Uterus (tissue), 4 donors: Measurements from ENCODE around the gene PAM16. TPM values are rescaled to one million over a fixed set of nuclear protein-coding genes. Genes with fewer than 3 reads are reported as not detected.
A peak's percentile ranks its signal among the peaks of the same experiment; 100 is the strongest.

Source experiments
- DNase-seq, 2 donors: peaks; one replicate each; pipeline ENCODE4 v3.0.0-alpha.2; 2019 to 2020
- H3K27ac ChIP-seq, 2 donors: fragments of 200-600 bp; sonication (generic); 1 replicate in 1 of 2; 2 replicates in 1 of 2; pipeline ENCODE4 v1.5.1; 2016 to 2018
- H3K27me3 ChIP-seq, 2 donors: fragments of 200-600 bp; sonication (generic); one replicate each; pipeline ENCODE4 v1.5.1; 2018 to 2019; ENCODE audit warnings: control low read depth in 1 of 2
- H3K36me3 ChIP-seq, 2 donors: fragments of 200-600 bp; sonication (generic); one replicate each; pipeline ENCODE4 v1.5.1; 2019; ENCODE audit warnings: control low read depth in 1 of 2
- H3K4me1 ChIP-seq, 2 donors: fragments of 200-600 bp; sonication (generic); one replicate each; pipeline ENCODE4 v1.5.1; 2018 to 2019; ENCODE audit warnings: control low read depth in 1 of 2
- H3K4me3 ChIP-seq, 2 donors: fragments of 200-600 bp; sonication (generic); 1 replicate in 1 of 2; 2 replicates in 1 of 2; pipeline ENCODE4 v1.5.1; 2018 to 2019; ENCODE audit warnings: mild to moderate bottlenecking in 1 of 2
- H3K9me3 ChIP-seq, 2 donors: fragments of 200-600 bp; sonication (generic); one replicate each; pipeline ENCODE4 v1.5.1; 2019; ENCODE audit warnings: control low read depth in 1 of 2
- POLR2A ChIP-seq, 2 donors: fragments of 450-650 bp; IDR thresholded peaks; one replicate each; pipeline ENCODE4 v1.6.1; 2016; ENCODE audit warnings: antibody characterized with exemption in 2 of 2, mild to moderate bottlenecking in 1 of 2, moderate library complexity in 1 of 2
- intact Hi-C: fragments of 100-400 bp; cut with DNase I; formaldehyde crosslinking; loops from one replicate; pipeline ENCODE4 v1.15.1; 2023; ENCODE audit warnings: low total_unique reads
- total RNA-seq, 4 donors: library from RNA; depleted of rRNA in 3 of 4; stranded (reverse); fragments of >200 nt in 3 of 4; gene quantifications; one replicate each; pipeline versions ENCODE4 v1.1.0 to v1.2.4, GENCODE V29; 2014 to 2023
- TF ChIP-seq, protein P1 (sequence below), 4 experiments: fragments of 200-600 bp in 2 of 4; fragments of 450-650 bp in 2 of 4; sonication (generic) in 2 of 4; IDR thresholded peaks; one replicate each; pipeline ENCODE4 v1.5.1; 2016 to 2019; ENCODE audit warnings: antibody characterized with exemption in 4 of 4, mild to moderate bottlenecking in 2 of 4, moderate library complexity in 1 of 4
- donor health status: DM: yes; HTN: yes; CAD: no.

PAM16 gene
- total RNA-seq, 4 donors from 2014 or later = 8.9 to 438 (median 35.3) TPM

DNA sequence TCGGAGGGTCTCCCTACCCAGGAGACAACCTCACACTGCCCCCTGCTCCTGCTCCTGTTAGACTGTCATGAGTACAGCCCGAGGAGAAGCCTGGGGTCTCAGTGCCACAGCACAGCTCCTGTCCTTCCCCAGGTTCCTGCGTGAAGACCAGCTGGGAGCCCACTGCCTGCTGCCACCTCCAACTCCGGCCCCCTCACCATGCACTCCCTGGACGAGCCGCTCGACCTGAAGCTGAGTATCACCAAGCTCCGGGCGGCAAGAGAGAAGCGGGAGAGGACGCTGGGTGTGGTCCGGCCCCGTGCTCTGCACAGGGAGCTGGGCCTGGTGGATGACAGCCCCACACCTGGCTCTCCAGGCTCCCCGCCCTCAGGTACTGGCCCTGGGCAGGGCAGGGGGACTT lies 19.0 kb downstream of the PAM16 start:
- no peak for TF ChIP-seq POLR2A (IDR thresholded peaks at IDR 0.05)
- TF ChIP-seq, protein P1, sequence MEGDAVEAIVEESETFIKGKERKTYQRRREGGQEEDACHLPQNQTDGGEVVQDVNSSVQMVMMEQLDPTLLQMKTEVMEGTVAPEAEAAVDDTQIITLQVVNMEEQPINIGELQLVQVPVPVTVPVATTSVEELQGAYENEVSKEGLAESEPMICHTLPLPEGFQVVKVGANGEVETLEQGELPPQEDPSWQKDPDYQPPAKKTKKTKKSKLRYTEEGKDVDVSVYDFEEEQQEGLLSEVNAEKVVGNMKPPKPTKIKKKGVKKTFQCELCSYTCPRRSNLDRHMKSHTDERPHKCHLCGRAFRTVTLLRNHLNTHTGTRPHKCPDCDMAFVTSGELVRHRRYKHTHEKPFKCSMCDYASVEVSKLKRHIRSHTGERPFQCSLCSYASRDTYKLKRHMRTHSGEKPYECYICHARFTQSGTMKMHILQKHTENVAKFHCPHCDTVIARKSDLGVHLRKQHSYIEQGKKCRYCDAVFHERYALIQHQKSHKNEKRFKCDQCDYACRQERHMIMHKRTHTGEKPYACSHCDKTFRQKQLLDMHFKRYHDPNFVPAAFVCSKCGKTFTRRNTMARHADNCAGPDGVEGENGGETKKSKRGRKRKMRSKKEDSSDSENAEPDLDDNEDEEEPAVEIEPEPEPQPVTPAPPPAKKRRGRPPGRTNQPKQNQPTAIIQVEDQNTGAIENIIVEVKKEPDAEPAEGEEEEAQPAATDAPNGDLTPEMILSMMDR (IDR thresholded peaks at IDR 0.05) = no peak
- DNase-seq = no peak
- H3K4me1 ChIP-seq = peaks cover 0 to 26% of the 10 kb centered on the region in 2 donors
- H3K4me3 ChIP-seq = no peak overlapping the region
- H3K36me3 ChIP-seq = no peaks in the 10 kb centered on the region
- intact Hi-C loops = no loop called here
- H3K9me3 ChIP-seq = no peaks in the 10 kb centered on the region
- H3K27me3 ChIP-seq = no peaks in the 10 kb centered on the region
- H3K27ac ChIP-seq = no peak overlapping the region

DNA sequence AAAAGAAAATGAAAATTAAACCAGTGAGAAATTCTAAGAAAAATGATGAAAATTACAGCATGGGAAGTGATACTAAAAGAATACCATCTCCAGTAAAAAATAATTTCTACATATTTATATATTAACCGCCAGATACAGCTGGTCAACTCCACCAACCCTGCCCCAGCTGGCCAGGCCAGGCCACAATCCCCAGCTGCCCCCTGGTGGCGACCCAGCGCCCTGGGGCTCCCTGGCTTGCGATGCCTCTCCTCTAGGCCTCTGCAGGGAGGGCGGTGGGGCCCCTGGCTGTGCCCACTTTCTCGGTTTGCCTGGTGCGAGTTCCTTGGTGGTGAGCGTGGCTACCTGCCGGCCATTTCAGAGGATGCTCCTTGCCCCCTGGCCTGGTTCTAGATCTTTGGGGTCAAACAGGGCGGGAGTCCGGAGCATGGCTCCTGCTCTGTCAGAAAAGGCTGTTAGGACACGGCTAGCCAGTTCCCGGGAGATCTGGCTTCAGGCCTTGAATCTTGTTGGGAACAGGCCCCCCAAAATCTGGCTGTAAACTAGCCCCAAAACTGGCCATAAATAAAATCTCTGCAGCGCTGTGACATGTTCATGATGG lies 20.7 kb downstream of the PAM16 start:
- Histone ChIP-seq H3K27ac (peak overlapping the region; percentile 2 to 16), H3K36me3 (no peaks in the 10 kb centered on the region), H3K27me3 (no peaks in the 10 kb centered on the region), H3K9me3 (no peaks in the 10 kb centered on the region), H3K4me3 (no peak overlapping the region), H3K4me1 (peaks cover 0 to 29% of the 10 kb centered on the region in 2 donors)
- TF ChIP-seq, protein P1 (IDR thresholded peaks at IDR 0.05) = peak; percentile 96 to 99 (median 97)
- TF ChIP-seq POLR2A (IDR thresholded peaks at IDR 0.05) = no peak
- DNase-seq = peak; percentile 79 to 81
- intact Hi-C loops = no loop called here

DNA sequence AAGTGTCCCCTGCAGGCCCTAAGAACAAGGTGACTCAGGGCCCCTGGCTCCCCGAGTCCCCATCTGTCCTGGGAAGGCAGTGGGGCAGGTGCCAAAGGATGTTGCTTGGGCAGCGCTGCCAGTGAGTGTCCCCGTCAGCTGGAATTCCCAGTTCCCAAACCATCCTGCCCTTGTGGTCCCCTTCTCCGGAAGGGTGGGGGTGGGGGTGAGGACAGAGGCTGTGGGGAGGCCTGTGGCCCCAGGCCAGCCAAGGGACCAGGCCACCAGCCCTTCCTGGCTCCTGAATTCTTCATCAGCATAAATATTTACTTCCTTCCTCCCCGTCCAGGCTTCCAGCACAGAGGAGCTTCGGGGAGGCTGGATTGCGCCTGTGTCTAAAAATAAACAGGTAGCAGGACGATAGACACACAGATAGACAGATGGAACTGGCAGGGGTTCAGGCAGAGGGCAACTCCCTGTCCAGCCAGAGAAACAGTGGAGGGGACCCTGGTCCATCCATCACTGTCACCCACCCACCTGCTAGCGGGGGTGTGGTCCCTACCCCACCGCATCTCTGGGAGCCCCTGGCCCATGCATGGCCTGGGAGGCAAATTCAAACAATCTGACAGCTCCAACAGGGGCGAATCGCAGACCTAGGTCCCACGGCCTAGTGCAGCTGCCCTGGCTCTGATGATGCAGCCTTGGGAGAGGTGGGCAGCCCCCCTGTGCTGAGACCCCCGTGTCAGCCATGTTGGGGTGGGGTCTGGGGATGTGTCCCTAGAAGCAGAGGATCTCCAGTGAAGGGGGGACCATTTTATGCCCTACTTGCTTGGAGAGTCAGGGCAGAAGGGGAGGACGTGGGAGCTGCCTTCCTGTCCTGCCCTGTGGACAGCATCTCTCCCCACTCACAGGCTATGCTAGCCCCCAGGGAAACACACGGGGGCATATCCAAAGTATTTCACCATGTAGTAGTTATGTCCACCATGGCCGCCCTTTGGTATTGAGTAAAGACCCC lies 22.0 kb downstream of the PAM16 start:
- TF ChIP-seq, protein P1 (IDR thresholded peaks at IDR 0.05) = no peak
- TF ChIP-seq POLR2A (IDR thresholded peaks at IDR 0.05) = no peak
- Histone ChIP-seq H3K9me3 (no peaks in the 10 kb centered on the region), H3K27ac (peak overlapping the region; percentile 76 to 87), H3K27me3 (no peaks in the 10 kb centered on the region), H3K36me3 (no peaks in the 10 kb centered on the region), H3K4me3 (peak overlapping the region in 1 of 2 donors; percentile 41), H3K4me1 (peaks cover 4 to 42% of the 10 kb centered on the region in 2 donors)
- peak in 1 of 2 donors; percentile 54 for DNase-seq
- intact Hi-C loops = loop anchor here (2.0 kb wide), 1 partner anchor 40 kb away; no protein-coding TSS in a partner anchor

DNA sequence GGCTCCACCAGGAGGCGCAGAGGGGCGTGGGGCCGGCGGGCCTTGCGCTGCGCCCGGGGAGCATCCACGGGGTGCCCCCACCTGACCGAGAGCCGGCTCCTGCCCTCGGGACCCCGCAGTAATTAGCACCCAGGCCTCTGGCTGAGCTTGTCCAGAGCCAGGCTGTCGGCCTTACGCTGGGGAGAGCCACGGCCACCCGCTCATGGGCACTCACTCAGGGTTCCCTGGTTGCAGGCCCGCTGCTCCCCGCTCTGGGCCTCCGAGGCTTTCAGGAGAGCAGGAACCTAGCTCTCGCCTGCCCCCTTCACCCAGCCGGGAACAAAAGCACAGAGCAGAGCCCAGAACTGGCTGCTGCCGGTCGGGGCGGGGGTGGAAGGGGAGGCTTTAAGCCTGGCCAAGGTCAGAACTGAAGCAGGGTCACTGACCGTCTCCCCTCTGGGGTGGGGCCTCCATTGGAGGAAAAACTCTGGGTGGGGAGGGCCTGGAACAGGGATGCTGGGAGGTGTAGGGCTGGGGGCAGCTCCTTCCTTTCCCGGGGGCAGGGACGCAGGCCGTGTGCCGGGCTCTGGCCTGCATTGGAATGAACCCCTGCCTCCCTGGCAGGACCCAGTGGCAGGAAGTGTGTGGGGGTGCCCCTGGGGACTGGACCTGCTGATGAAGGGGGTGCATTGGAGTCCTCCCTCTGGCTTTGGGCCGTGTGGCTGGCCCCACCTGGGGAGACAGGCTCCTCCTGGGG lies 22.9 kb downstream of the PAM16 start:
- Histone ChIP-seq H3K36me3 (no peaks in the 10 kb centered on the region), H3K27me3 (no peaks in the 10 kb centered on the region), H3K27ac (peak overlapping the region; percentile 76 to 87), H3K4me3 (peak overlapping the region; percentile 41 to 44), H3K9me3 (no peaks in the 10 kb centered on the region), H3K4me1 (peaks cover 4 to 47% of the 10 kb centered on the region in 2 donors)
- TF ChIP-seq POLR2A (IDR thresholded peaks at IDR 0.05) = no peak
- TF ChIP-seq, protein P1 (IDR thresholded peaks at IDR 0.05) = peak; percentile 63 to 80 (median 69)
- DNase-seq = peak; percentile 83
- intact Hi-C loops = loop anchor here (2.0 kb wide), 1 partner anchor 39 kb away; no protein-coding TSS in a partner anchor
